NCI-H2196 treated with DMSO at 0.1 percent for 48 hours (cell line): ENCODE data around the gene TMEM135.
"Not testable (repeated sequence)": the region's sequence is repeated elsewhere in the genome, so short reads cannot be mapped to it uniquely, and the experiment has no call there.

Experiments used
- DNase-seq: peaks from one replicate; lab custom pipeline; 2025; ENCODE audit not compliant: unreplicated experiment; lab: John Stamatoyannopoulos, UW

Gene TMEM135

DNA sequence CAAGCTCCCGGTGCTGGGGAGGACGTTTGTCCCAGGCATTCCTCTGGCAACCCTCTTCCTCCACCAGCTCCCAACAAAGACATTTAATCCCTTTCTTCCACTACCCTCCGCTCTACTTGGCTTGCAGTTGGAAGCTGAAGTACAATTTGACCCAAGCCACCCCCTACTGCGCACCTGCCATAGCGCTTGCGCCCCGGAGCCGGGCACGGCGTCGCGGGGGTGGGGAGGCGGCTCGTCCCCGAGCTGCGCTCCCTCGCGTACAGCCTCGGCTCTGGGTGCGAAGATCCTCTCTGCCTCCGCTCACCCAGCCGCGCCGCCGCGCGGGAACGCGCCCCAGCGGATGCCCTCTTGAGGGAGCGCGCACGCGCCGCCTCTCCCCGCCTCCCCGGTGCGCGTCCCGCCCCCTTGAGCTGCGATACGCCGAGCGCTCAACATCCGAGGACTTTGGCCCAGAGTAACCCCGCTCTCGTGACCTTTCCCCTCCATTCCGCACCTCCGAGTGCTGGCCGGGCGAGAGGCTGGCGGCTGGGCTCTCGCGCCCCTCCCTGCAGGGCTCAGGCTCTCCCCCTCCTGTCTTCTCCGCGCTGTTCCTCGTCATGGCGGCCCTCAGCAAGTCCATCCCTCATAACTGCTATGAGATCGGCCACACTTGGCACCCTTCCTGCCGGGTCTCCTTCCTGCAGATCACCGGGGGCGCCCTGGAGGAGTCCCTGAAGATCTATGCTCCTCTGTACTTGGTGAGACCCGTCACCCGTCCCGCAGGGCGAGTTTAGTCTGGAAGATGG, at the start of gene TMEM135:
Gene TMEM135, plus strand, starts transcription at position 485 of the 785 bp plus-strand sequence. Its CDS starts 112 bp downstream, at position 597.
- peak; percentile 92 for DNase-seq

DNA sequence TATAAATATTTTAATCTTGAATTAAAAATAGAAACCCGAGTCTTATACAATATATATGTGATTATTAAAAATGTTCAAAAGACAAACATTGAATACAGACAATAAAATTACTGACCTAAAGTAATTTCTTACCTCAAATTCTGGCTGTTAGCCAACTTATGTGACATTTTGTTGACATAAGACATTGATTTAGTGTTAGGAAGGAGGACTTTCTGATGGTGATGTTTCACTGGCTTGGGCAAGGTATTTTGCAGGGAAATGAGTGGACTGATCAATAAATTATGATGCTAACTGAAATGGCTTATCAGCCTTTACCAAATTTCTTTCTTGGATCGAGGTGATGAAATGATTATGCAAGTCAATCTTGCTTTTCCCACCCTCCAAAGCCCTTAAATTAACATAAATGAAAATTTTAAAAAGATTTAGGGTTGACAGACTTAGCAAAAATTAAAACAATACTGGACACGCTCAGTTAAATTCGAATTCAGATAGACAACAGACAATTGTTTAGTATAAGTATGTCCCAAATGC, 49.3 kb upstream of the TMEM135 start:
- no peak for DNase-seq

DNA sequence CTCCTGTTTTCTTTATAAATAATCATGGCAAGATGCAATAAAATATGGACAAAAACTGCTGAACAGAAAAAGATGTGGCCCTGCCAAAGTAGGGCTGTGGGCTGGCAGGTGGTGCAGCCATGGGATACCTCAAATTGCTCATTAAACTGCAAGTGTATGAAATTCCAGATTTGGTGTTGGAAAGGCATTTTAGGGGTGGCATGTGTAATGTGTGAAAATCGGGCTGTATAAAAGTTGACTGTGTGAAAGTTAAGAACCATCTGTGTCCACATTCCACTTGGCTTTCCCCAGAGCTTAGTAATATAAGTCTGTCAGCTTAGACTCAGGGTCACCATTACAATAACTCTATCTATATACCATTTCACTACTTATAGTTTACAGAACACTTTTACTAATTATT, 47.7 kb upstream of the TMEM135 start:
- no peak for DNase-seq

DNA sequence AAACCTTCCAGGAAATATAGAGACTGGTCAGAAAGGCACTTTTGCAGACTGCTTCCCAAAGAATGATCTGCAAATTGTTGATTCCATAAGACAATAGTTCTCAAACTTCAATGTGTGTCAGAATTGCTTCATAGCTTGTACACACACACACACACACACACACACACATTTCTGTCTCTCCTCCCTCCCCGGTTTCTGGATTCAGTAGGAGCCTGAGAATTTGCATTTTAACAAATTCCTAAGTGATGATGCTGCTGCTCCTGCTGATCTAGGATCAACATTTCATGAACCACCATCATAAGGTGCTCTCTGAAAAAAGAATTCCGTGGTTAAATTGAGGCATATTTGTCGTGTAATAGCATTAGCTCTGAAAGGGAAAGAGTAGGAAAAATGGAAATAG, 47.2 kb upstream of the TMEM135 start:
- DNase-seq: no peak

DNA sequence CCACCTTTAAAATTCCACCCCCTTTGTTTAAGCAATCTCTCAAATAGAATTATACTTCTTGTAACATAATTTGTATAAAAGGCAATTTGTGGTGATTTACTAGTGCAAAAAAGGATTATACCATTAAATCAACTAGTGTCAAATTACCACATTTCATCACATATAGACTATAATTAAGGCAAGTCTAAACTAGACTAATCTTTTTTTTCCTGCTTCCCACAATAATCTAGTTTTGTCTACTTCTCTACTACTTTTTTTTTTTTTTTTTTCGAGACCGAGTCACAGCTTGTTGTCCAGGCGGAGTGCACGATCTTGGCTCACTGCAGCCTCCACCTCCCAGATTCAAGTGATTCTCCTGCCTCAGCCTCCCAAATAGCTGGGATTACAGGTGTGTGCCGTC, 46.4 kb upstream of the TMEM135 start:
- DNase-seq: no peak

DNA sequence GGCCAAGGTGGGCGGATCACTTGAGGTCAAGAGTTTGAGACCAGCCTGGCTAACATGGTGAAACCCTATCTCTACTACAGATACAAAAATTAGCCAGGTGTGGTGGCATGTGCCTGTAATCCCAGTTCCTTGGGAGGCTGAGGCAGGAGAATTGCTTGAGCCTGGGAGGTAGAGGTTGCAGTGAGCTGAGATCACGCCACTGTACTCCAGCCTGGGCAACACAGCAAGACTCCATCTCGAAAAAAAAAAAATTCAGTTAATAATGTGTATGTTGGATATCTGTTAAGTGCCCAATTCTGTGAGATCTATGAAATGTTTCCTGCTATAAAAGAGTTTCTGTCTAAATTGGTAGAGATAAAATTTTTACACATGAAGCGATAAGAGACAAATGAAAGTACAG, 45.4 kb upstream of the TMEM135 start:
- DNase-seq: not testable (repeated sequence)

DNA sequence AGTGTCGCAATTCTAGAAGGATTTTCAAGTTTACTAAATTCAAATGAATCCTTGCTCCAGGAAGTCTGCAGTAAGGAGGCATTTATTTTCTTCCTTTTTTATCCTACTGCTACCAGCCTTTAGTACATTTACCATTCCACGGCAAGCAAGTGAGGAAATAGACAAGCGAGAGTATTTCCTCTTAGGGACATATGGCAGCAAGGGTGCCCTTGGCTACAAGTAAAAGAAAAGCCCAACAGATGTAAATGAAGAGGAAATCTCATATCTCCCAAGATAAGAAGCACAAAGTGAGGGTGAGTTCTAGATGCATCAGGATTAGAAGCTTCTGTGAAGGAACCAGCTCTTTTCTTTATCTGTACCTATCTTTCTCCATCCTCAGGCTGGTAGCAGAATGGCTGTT, 44.7 kb upstream of the TMEM135 start:
- no peak for DNase-seq

DNA sequence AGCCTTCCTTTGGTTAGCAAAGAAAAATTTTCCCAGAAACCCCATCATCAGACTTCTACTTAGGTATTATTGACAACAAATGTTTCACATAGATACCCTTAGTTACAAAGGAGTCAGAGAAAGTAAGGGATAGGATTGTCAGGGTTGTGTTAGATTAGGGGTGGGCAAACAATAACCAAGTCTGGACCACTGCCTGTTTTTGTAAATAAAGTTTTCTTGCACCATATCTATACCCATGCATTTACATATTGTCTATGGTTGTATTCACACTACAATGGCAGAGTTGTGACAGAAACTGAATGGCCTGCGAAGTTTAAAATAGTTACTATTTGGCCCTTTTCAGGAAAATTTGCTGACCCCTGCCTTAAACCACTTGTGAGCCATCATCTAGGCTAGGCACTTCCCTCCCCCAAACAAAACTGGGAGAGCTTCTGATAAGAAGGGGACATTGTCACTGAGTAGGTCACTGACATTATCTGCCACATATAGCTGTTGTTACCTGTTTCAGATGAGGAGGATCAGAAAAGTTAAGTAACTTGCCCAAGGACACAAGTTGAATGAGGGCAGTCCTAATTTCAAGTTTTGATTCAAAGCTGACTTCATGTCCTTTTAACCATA, 40.7 kb upstream of the TMEM135 start:
- no peak for DNase-seq

DNA sequence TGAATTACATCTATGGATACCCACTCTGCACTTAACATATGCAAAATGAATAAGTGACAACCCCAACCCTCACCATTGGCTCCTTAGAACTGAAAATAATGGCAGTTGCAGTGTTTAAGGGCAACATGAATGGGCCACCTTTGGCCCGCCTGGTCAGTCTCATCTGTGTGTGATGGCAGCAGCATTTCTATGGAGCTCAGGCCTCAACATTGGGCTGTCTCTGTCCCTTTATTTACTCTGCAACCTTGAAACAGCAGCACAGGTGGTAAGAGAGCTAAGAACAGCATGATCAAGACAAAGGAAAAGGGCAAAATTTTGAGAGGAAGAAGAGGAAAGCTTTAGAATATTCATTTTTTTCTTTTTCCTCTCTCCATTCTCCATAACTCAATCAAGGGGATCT, 38.3 kb upstream of the TMEM135 start:
- DNase-seq: no peak

DNA sequence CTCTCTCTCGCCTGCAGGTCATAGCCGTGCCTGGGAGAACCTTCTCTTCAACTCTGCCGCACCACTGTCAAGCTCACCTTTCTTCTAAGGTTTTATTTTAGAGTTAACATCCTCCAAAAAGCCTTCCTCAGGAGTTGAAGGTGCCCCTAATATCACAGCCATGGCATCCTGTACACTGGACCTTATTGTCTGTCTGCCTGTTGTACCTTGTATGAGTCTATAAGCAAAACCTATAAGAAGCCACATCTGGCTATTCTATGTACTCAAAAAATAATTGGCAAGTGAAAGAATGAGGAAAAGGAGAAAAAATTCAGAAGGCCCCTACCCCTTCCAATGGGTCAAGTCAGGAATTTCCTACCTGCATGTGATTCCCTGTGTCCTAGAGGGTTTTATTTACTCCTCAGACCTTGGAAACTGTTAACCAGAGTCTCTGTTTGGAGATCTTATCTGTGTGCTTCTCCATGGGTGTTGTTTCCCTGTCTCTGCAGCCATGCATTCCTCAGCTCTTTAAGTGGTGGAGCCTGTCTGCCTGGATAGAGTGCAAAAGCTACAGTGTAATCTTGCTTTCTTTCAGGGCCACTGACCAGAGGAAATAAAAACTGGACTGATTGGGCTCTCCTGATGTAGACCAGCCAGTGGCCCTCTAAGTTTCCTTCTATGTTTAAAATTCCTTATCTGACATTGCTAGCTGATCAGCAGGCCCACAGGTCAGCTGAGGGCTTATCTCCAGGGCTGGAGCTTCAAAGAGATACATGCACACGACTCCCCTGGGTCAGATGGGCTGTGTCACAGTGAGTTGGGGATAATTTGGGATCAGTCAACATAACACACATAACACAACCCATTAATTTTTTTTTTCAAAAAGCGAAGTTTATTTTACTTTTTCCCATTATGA, 37.6 kb upstream of the TMEM135 start:
- DNase-seq: peak; percentile 26

DNA sequence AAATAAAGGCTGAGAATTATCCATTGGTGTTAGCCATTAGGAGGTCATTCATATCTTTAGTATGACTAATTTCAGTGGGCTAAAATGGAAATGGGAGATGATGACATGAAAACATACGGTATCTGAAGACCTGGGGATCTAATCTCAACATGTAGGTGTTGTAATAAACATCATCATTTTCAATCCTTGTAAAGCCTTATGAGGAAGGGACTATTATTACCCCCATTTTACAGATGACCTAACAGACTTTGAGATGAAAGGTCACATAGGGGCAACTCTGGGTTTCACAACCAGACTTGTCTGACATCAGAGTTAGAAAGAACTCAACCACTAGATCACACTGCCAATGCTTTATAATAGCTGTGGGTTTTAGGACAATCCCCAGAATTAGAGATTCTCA, 34.8 kb upstream of the TMEM135 start:
- DNase-seq: no peak

DNA sequence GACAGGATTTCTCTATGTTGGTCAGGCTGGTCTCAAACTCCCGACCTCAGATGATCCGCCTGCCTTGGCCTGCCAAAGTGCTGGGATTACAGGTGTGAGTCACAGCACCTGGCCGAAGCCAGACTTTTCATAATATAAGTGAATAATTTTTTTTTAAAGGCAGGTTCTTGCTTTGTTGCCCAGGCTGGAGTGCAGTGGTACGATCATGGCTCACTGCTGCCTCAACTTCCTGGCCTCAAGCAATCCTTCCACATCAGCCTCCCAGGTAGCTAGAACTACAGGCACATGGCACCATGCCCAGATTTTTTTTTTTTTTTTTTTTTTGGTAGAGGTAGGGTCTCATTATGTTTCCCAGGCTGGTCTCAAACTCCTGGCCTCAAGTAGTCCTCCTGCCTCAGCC, 33.5 kb upstream of the TMEM135 start:
- DNase-seq: not testable (repeated sequence)

DNA sequence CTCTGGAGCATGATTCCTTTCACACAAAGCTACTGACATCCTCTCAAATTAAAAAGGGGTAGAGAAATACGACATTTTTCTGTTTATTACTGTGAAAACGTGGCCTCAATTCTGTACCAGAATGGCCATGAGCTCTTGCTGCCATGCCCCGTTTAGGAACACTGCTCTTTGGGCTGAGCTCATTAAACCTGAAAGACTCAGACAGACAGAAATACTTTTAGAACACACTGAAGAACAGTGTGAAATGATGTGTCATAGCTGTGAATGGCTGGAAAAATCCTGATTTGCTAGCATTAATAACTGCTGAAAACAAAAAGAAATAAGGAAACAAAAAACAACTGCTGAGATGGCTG, 32.2 kb upstream of the TMEM135 start:
- DNase-seq: no peak

DNA sequence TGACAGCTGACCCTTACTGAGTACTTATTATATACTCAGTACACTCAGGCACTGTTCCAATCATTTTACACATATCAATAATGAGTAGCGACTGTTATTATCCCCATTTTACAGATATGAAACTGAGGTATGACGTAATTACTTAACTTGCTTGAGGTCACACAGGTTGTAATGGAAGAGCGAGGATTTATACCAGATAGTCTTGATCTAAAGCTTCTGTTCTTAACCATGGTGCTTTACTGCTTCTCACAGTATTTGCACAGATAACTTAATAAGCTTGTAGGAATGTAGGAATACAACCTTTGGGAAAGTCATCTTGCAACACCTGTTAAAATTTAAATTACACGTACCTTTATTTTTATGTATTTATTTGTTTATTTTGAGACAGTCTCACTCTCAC, 31.7 kb upstream of the TMEM135 start:
- no peak for DNase-seq

DNA sequence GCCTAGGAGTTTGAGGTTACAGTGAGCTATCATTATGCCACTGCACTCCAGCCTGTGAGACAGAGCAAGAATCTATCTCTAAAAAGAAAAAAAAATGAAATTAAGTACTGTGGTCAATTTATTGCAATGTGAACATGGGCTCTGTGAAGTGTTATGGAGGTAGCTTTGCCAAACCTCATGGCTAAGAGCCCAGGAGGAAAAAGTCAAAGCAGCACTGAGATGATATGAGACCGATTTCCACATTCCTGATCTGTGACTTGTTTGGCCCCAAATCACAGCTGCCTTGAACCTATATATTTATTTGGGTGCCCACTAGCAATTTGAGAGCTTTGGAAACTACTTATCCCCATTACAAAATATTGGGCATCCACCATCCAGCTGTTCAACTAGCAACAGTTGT, 29.8 kb upstream of the TMEM135 start:
- DNase-seq: no peak

DNA sequence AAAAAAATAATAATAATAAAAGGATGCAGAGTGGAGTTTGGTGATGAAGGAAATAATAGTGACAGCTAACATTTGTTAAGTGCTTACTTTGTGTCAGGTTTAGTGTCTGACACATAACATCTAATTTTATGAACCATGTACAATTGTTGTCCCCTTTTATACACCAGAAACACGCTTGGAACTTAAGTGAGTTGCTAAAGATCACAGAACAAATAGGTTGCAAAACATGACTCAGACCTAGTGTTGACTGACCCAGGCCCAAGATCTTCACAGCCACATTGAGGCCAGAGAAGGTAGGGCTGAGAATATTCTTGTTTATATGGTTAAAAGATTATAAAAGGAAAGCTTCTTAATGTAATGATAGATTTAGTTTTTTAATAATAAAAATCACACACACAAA, 25.6 kb upstream of the TMEM135 start:
- DNase-seq: no peak

DNA sequence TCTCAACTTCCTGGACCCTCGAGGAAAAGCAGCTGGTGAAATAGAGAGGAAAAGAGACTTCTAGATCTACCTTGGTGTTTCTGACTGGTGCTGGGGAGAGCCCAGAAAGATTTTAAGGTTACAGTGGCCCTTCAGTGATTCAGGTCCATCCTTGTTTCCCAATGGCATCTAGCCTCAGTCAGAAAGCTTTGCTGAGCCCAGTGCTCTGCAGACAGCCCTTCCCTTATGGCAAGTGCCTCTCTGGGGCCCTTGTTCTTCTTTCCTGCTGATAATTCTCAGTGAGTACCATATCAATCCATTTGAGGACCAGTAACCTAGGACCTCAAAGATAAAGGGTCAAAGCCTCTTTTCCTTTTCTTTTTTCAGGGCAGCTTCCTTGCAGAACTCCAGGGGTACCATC, 25.1 kb upstream of the TMEM135 start:
- no peak for DNase-seq

DNA sequence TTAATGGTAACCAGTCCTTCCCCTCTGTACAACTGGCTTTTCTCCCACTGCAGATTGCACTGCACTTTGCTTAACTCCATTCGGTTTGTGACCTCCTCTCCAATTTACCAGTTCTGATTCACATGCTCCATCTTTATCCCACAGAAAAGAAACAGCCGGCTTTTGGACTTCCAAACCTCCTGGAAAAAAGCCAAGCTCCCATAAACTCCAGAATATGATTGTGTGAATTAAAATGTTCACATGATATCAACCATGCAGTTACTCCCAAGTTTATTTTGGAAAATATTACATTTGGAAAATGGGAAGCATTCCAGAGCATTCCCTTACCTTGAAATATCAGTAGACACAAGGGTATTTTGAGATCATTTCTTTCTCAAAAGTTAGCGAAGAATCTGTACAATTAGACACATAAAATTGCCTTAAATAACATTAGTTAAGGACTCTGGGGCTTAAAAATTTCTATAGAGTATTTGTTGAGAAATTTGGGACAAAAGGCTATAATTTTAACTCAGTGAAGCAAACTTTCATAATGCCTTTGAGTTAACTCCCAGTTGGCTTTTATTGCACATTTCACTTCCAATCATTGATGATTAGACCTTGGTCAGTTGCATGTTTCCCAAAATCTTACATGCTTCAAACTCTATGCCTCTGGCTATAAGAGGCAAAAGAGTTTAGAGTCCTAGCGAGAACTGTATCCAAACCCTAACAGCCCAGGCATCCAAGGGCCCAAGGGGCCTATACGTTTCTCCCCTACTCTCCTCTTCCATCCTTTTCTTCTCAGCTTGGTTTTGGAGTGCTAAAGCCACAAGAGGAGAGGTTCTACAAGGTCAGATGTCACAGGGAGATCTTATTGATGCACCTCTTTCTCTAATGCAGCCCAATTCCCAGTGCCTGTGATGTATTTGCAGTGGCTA, 23.6 kb upstream of the TMEM135 start:
- no peak for DNase-seq

DNA sequence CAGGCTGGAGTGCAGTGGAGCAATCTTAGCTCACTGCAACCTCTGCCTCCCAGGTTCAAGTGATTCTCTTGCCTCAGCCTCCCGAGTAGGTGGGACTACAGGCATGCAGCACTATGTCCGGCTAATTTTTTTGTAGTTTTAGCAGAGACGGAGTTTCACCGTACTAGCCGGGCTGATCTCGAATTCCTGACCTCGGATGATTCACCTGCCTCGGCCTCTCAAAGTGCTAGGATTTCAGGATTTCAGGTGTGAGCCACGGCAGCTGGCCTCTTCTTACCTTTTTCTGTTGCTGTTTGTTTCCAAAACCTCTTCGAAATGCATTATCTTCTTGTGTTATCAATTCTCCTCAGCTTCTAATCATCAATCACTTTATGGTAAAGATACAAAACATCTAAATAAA, 22.1 kb upstream of the TMEM135 start:
- DNase-seq: no peak

DNA sequence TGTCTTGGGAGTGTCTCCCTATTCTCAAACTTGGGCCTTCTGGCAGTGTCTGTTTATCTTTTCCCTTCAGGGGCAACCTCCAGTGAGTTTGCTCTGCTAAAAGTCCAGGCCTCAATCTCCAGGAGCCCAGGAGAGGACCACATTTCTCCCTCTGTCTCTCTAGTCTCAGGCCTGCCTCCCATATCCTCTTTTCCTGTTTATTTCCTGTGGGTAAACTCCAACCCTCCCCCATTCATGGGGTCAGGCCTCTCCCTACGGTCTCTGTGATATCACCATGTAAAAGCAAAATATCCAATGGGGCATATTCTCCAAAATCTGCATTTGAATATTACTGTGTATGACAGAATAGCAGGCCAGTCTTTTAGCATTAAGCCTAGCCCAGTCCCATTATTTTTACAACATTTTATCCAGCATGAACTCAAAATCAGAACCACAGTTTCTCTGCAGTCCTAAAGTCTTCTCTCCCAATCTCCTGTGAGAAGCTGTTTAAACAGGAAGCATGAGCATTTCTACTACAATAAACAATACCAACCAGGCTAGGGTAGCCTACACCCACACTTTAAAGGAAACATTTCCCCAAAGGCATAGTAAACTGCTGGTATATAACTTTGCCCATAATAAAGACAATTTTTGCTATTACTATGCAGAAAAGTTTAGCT, 18.0 kb upstream of the TMEM135 start:
- no peak for DNase-seq
